Activated CD4-positive, alpha-beta T cell treated with anti-CD3 and anti-CD28 coated beads, Interleukin-2, amount 50 U/mL, for 16 hours (primary cell): ENCODE measurements around the gene AKR1B15.
"Not testable (repeated sequence)": the region's sequence is repeated elsewhere in the genome, so short reads cannot be mapped to it uniquely, and the experiment has no call there.

ENCODE experiments used
- DNase-seq: peaks from one replicate; pipeline ENCODE4 v3.0.0-alpha.2; 2020

AKR1B15 gene

GRCh38 chr7:134548877-134549276 lies at the start of gene AKR1B15:
Gene AKR1B15 (plus strand): TSS chr7:134549110. CDS start chr7:134564620, 15,510 bp downstream.
- peak; percentile 65 for DNase-seq

- DNase-seq = no peak
Measured at GRCh38 chr7:134500406-134500805, 48.5 kb upstream of the AKR1B15 start.

- DNase-seq = no peak
Measured at GRCh38 chr7:134500982-134501381, 47.9 kb upstream of the AKR1B15 start.

- DNase-seq = no peak
Measured at GRCh38 chr7:134502463-134503371, 46.2 kb upstream of the AKR1B15 start.

- no peak for DNase-seq
Measured at GRCh38 chr7:134504660-134505164, 44.2 kb upstream of the AKR1B15 start.

- DNase-seq = no peak
Measured at GRCh38 chr7:134505856-134506255, 43.1 kb upstream of the AKR1B15 start.

- no peak for DNase-seq
Measured at GRCh38 chr7:134509010-134509409, 39.9 kb upstream of the AKR1B15 start.

- DNase-seq = no peak
Measured at GRCh38 chr7:134510646-134511045, 38.3 kb upstream of the AKR1B15 start.

- DNase-seq = no peak
Measured at GRCh38 chr7:134512271-134512670, 36.6 kb upstream of the AKR1B15 start.

GRCh38 chr7:134513169-134513752 lies 35.6 kb upstream of the AKR1B15 start:
- DNase-seq = peak; percentile 41

GRCh38 chr7:134514106-134514505 lies 34.8 kb upstream of the AKR1B15 start:
- DNase-seq = no peak

GRCh38 chr7:134514663-134515062 lies 34.2 kb upstream of the AKR1B15 start:
- peak; percentile 70 for DNase-seq

- DNase-seq = no peak
Measured at GRCh38 chr7:134515569-134516468, 33.1 kb upstream of the AKR1B15 start.

- no peak for DNase-seq
Measured at GRCh38 chr7:134520130-134520529, 28.8 kb upstream of the AKR1B15 start.

- no peak for DNase-seq
Measured at GRCh38 chr7:134522601-134523000, 26.3 kb upstream of the AKR1B15 start.

GRCh38 chr7:134525449-134525848 lies 23.5 kb upstream of the AKR1B15 start:
- DNase-seq = not testable (repeated sequence)

- DNase-seq = not testable (repeated sequence)
Measured at GRCh38 chr7:134526552-134527248, 22.2 kb upstream of the AKR1B15 start.

- no peak for DNase-seq
Measured at GRCh38 chr7:134527979-134528371, 20.9 kb upstream of the AKR1B15 start.

GRCh38 chr7:134528749-134529148 lies 20.2 kb upstream of the AKR1B15 start:
- no peak for DNase-seq

- DNase-seq = no peak
Measured at GRCh38 chr7:134530460-134530859, 18.4 kb upstream of the AKR1B15 start.

- no peak for DNase-seq
Measured at GRCh38 chr7:134532180-134532953, 16.5 kb upstream of the AKR1B15 start.

GRCh38 chr7:134532954-134533218 lies 16.0 kb upstream of the AKR1B15 start:
- DNase-seq = no peak
